GM12878 (cell line): ENCODE results near the gene SUPT4H1. TPM values are rescaled to one million over a fixed set of nuclear protein-coding genes. Genes with fewer than 3 reads are reported as not detected.

Experiments used
- BMI1 ChIP-seq: fragments of 450-650 bp; IDR thresholded peaks from 2 replicates; pipeline ENCODE4 v1.6.1; 2016; ENCODE audit warnings: mild to moderate bottlenecking, moderate library complexity, borderline replicate concordance
- CHD2 ChIP-seq: IDR thresholded peaks from 2 replicates; pipeline ENCODE4 v1.6.1; 2011; ENCODE audit warnings: low read depth, low read length, improper control_type of control experiment, borderline replicate concordance
- CREB1 ChIP-seq: IDR thresholded peaks from 2 replicates; pipeline ENCODE4 v1.6.1; 2012; ENCODE audit warnings: low read depth, mild to moderate bottlenecking, inconsistent platforms
- DPF2 ChIP-seq: fragments of 450-650 bp; IDR thresholded peaks from 2 replicates; pipeline ENCODE4 v1.6.1; 2017; ENCODE audit warnings: mild to moderate bottlenecking
- EGR1 ChIP-seq, 2 experiments: IDR thresholded peaks; 1 replicate in 1 of 2; 2 replicates in 1 of 2; pipeline ENCODE4 v1.6.1; 2011 to 2012; ENCODE audit warnings: low read depth in 2 of 2, low read length in 2 of 2, borderline replicate concordance in 1 of 2, mild to moderate bottlenecking in 1 of 2, moderate library complexity in 1 of 2
- ETV6 ChIP-seq, 2 experiments: fragments of 450-650 bp in 1 of 2; IDR thresholded peaks in 1 of 2; conservative IDR thresholded peaks in 1 of 2; 2 replicates each; pipeline ENCODE4 v1.6.1; 2014; ENCODE audit warnings: antibody characterized with exemption in 1 of 2, borderline replicate concordance in 1 of 2, low read depth in 1 of 2, mild to moderate bottlenecking in 1 of 2, moderate library complexity in 1 of 2
- EZH2 ChIP-seq: IDR thresholded peaks from 2 replicates; pipeline ENCODE4 v1.6.1; 2012; ENCODE audit warnings: low read depth, mild to moderate bottlenecking, control low read depth, inconsistent platforms, low read length, borderline replicate concordance; ENCODE audit not compliant: control insufficient read depth
- HDGF ChIP-seq: fragments of 450-650 bp; IDR thresholded peaks from 2 replicates; pipeline ENCODE4 v1.6.1; 2016; ENCODE audit warnings: antibody characterized with exemption
- IKZF1 ChIP-seq: fragments of 450-650 bp; conservative IDR thresholded peaks from 2 replicates; pipeline ENCODE4 v1.6.1; 2017; ENCODE audit warnings: antibody characterized with exemption, mild to moderate bottlenecking
- KDM1A ChIP-seq: fragments of 200-600 bp; sonication (generic); IDR thresholded peaks from 2 replicates; pipeline ENCODE4 v1.6.1; 2016; ENCODE audit warnings: borderline replicate concordance
- MTA3 ChIP-seq: IDR thresholded peaks from 2 replicates; pipeline ENCODE4 v1.6.1; 2012; ENCODE audit warnings: low read length, inconsistent platforms, borderline replicate concordance
- PBX3 ChIP-seq: IDR thresholded peaks from 2 replicates; pipeline ENCODE4 v1.6.1; 2011; ENCODE audit warnings: mild to moderate bottlenecking, low read depth, low read length, moderate library complexity; ENCODE audit not compliant: insufficient replicate concordance
- PKNOX1 ChIP-seq: fragments of 450-650 bp; IDR thresholded peaks from 2 replicates; pipeline ENCODE4 v1.6.1; 2016; ENCODE audit warnings: mild to moderate bottlenecking
- RUNX3 ChIP-seq: IDR thresholded peaks from 2 replicates; pipeline ENCODE4 v1.6.1; 2012; ENCODE audit warnings: low read length, inconsistent platforms
- SMC3 ChIP-seq: IDR thresholded peaks from 2 replicates; pipeline ENCODE4 v1.6.1; 2011; ENCODE audit warnings: low read length, improper control_type of control experiment, borderline replicate concordance
- STAT3 ChIP-seq: IDR thresholded peaks from 2 replicates; pipeline ENCODE4 v1.6.1; 2011; ENCODE audit warnings: low read depth, low read length, improper control_type of control experiment
- ZBTB40 ChIP-seq: fragments of 450-650 bp; IDR thresholded peaks from 2 replicates; pipeline ENCODE4 v1.6.1; 2016; ENCODE audit warnings: mild to moderate bottlenecking, moderate library complexity, borderline replicate concordance
- ZNF207 ChIP-seq: fragments of 450-650 bp; IDR thresholded peaks from 2 replicates; pipeline ENCODE4 v1.6.1; 2014; ENCODE audit warnings: antibody characterized with exemption, mild to moderate bottlenecking, borderline replicate concordance
- ZNF274 ChIP-seq: IDR thresholded peaks from one replicate; pipeline ENCODE4 v1.8.0; 2011; ENCODE audit not compliant: insufficient read length, insufficient read depth
- polyA plus RNA-seq, 11 experiments: library from polyadenylated mRNA; depleted of rRNA in 4 of 11; unstranded in 6 of 11; stranded (reverse) in 5 of 11; fragments of >200 nt; fragmentation: Nextera tagmentation in 4 of 11; fragmentation: Illumina TruSeq in 1 of 11; extraction: Ambion mirVana in 4 of 11; extraction: Trizol in 1 of 11; gene quantifications; 1 replicate in 1 of 11; 2 replicates in 10 of 11; pipeline versions ENCODE4 v1.2.1 to v1.2.3, GENCODE V29; 2011 to 2016; ENCODE audit warnings: inconsistent platforms in 2 of 11, missing spikeins in 2 of 11, low read depth in 1 of 11
- total RNA-seq, 4 experiments: library from RNA; depleted of rRNA in 3 of 4; stranded (reverse); fragments of >200 nt in 3 of 4; fragmentation: Illumina TruSeq in 1 of 4; extraction: Trizol in 1 of 4; gene quantifications; 2 replicates each; pipeline versions ENCODE4 v1.2.1 to v1.2.3, GENCODE V29; 2013 to 2021
- TF ChIP-seq, protein P1 (sequence below): fragments of 450-650 bp; IDR thresholded peaks from 2 replicates; pipeline ENCODE4 v1.6.1; 2017; ENCODE audit warnings: mild to moderate bottlenecking, low read depth, inconsistent platforms; ENCODE audit not compliant: poor library complexity, severe bottlenecking

SUPT4H1 gene
- total and polyA plus RNA-seq, 10 of the 15 experiments (the other 5 are each of a cell fraction or from before 2014, with no cell fraction given) = 83.8 to 293 (median 128) TPM

GRCh38 chr17:58331815-58332777 is 19.9 kb downstream of the SUPT4H1 start (continued):
- TF ChIP-seq EZH2 (no peak), CHD2 (peak; percentile 86), SMC3 (no peak), ZBTB40 (no peak), KDM1A (no peak), ZNF274 (no peak), ZNF207 (0 out of 2 replicates have a peak, but pooled peaks have one; percentile 87), HDGF (no peak), CREB1 (no peak), MTA3 (no peak), ETV6 (conservative IDR thresholded peaks at IDR 0.05 in 1 of 2, IDR thresholded peaks at IDR 0.05 in 1 of 2; ENCODE audit: borderline replicate concordance in 1 of 2, low read depth in 1 of 2) (peak in 1 of 2 experiments; percentile 36; a peak in 2 of 4 replicates), DPF2 (no peak), RUNX3 (no peak), EGR1 (IDR thresholded peaks at IDR 0.05; ENCODE audit: borderline replicate concordance in 1 of 2, low read depth in 2 of 2, low read length in 2 of 2) (peak in 1 of 2 experiments; percentile 83; a peak in 2 of 3 replicates), IKZF1 (no peak; the same call in 1 of the 2 replicates), BMI1 (peak; percentile 72), PKNOX1 (peak; percentile 37; the same call in 1 of the 2 replicates), PBX3 (peak; percentile 47), STAT3 (no peak)
- TF ChIP-seq, protein P1, sequence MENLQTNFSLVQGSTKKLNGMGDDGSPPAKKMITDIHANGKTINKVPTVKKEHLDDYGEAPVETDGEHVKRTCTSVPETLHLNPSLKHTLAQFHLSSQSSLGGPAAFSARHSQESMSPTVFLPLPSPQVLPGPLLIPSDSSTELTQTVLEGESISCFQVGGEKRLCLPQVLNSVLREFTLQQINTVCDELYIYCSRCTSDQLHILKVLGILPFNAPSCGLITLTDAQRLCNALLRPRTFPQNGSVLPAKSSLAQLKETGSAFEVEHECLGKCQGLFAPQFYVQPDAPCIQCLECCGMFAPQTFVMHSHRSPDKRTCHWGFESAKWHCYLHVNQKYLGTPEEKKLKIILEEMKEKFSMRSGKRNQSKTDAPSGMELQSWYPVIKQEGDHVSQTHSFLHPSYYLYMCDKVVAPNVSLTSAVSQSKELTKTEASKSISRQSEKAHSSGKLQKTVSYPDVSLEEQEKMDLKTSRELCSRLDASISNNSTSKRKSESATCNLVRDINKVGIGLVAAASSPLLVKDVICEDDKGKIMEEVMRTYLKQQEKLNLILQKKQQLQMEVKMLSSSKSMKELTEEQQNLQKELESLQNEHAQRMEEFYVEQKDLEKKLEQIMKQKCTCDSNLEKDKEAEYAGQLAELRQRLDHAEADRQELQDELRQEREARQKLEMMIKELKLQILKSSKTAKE = peak; percentile 21
